CD4-positive, alpha-beta T cell treated with Interleukin-21 for 1 hour (primary cell): ENCODE measurements around the gene FAHD2A.
"Not testable (repeated sequence)": the region's sequence is repeated elsewhere in the genome, so short reads cannot be mapped to it uniquely, and the experiment has no call there.

Experiments used
- DNase-seq: peaks from one replicate; pipeline ENCODE4 v3.0.0-alpha.2; 2020

Gene FAHD2A

GRCh38 chr2:95442474-95443099 lies 40.1 kb downstream of the FAHD2A start:
- DNase-seq, result not testable (repeated sequence)

DNA sequence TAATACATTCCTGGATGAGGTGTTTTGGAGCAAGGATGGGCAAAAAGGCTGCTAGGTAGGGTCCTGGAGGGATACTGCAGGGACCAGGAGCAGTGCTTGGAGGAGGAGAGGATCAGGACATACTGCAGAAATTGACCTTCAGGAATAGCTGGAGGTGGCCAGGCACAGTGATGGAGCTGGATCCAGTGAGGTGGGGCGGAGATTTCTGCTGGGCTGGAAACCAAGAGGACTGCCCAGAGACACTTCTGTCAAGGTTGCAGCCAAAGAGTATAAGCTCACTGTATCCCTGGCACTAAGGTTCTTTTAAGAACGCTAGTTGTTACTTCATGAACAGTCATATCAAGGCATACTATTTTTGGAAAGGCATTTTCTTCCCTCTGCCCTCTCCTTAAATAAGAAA lies 42.8 kb downstream of the FAHD2A start:
- DNase-seq, result not testable (repeated sequence)

DNA sequence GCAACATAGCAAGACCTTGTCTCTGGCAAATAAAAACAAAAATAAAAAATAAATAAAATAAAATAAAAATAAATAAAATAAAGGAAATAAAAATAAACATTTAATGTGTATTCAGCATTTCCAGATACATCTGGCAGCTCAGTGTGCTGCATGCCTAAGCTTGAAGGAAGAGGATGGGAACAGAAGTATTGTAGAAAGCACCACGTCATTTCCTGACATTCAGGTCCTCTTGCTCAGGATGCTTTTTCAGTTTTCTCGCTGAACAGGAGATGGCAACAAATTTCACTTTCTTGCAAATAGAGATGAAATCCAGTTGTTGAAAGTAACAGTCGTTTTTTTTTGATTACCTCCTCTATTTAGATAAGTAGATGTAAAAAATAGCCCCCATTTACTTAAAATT lies 60.8 kb downstream of the FAHD2A start:
- not testable (repeated sequence) for DNase-seq
